Measurements from ENCODE around the gene IL17REL. TPM values are rescaled to one million over a fixed set of nuclear protein-coding genes. Genes with fewer than 3 reads are reported as not detected.

Gene IL17REL
- polyA plus RNA-seq, 1 experiment = not detected

- H3K27me3 ChIP-seq (ENCODE audit: control insufficient read depth, insufficient read depth, low read length) = no peaks in the 10 kb centered on the region
- H3K36me3 ChIP-seq (ENCODE audit: control insufficient read depth, insufficient read depth, low read length) = no peaks in the 10 kb centered on the region
- TF ChIP-seq CTCF (IDR thresholded peaks at IDR 0.05; ENCODE audit: insufficient read depth, low read depth, low read length) = no peak
- POLR2A ChIA-PET = interaction anchor here (0.7 kb wide), 1 partner anchor 15 kb away, joined by 3 read pairs; no protein-coding TSS in a partner anchor
- CTCF ChIA-PET = no interaction called here
- H3K4me3 ChIP-seq (ENCODE audit: low read depth, low read length) = no peak overlapping the region
- no peak for DNase-seq (ENCODE audit: low read depth)
These were observed 61.4 kb downstream of the IL17REL start for GRCh38 chr22:49951000-49951677.

- CTCF ChIA-PET = no interaction called here
- no peaks in the 10 kb centered on the region for H3K27me3 ChIP-seq (ENCODE audit: control insufficient read depth, insufficient read depth, low read length)
- no peak for TF ChIP-seq CTCF (IDR thresholded peaks at IDR 0.05; ENCODE audit: insufficient read depth, low read depth, low read length)
- POLR2A ChIA-PET = no interaction called here
- no peak overlapping the region for H3K4me3 ChIP-seq (ENCODE audit: low read depth, low read length)
- H3K36me3 ChIP-seq (ENCODE audit: control insufficient read depth, insufficient read depth, low read length) = no peaks in the 10 kb centered on the region
- no peak for DNase-seq (ENCODE audit: low read depth)
These were observed 62.1 kb downstream of the IL17REL start for GRCh38 chr22:49950396-49950994.

GRCh38 chr22:49949914-49950292, 62.7 kb downstream of the IL17REL start:
- ChIA-PET POLR2A (no interaction called here), CTCF (no interaction called here)
- no peak for DNase-seq (ENCODE audit: low read depth)
- Histone ChIP-seq H3K36me3 (ENCODE audit: control insufficient read depth, insufficient read depth, low read length) (no peaks in the 10 kb centered on the region), H3K4me3 (ENCODE audit: low read depth, low read length) (no peak overlapping the region), H3K27me3 (ENCODE audit: control insufficient read depth, insufficient read depth, low read length) (no peaks in the 10 kb centered on the region)
- no peak for TF ChIP-seq CTCF (IDR thresholded peaks at IDR 0.05; ENCODE audit: insufficient read depth, low read depth, low read length)

GRCh38 chr22:49948958-49949913, 63.3 kb downstream of the IL17REL start:
- ChIA-PET CTCF (no interaction called here), POLR2A (no interaction called here)
- no peak for DNase-seq (ENCODE audit: low read depth)
- Histone ChIP-seq H3K27me3 (ENCODE audit: control insufficient read depth, insufficient read depth, low read length) (no peaks in the 10 kb centered on the region), H3K36me3 (ENCODE audit: control insufficient read depth, insufficient read depth, low read length) (no peaks in the 10 kb centered on the region), H3K4me3 (ENCODE audit: low read depth, low read length) (no peak overlapping the region)
- no peak for TF ChIP-seq CTCF (IDR thresholded peaks at IDR 0.05; ENCODE audit: insufficient read depth, low read depth, low read length)
